Spleen (tissue), 11 donors: ENCODE data around the gene ATXN1. TPM values are rescaled to one million over a fixed set of nuclear protein-coding genes. Genes with fewer than 3 reads are reported as not detected.

Source experiments
- DNase-seq: peaks from one replicate; pipeline ENCODE4 v3.0.0-alpha.2; 2020
- H3K27ac ChIP-seq, 8 donors: fragments of 200-600 bp; sonication (generic) in 7 of 8; 1 replicate in 4 of 8; 2 replicates in 4 of 8; pipeline versions ENCODE4 v1.5.0 to v1.8.0; 2016 to 2021; ENCODE audit warnings: inconsistent platforms in 4 of 8, mild to moderate bottlenecking in 4 of 8, moderate library complexity in 1 of 8
- H3K27me3 ChIP-seq, 7 donors: fragments of 200-600 bp; sonication (generic) in 6 of 7; replicated peaks in 1 of 7; 1 replicate in 4 of 7; 2 replicates in 3 of 7; pipeline versions ENCODE4 v1.5.0 to v1.8.0; 2016 to 2021; ENCODE audit warnings: inconsistent platforms in 3 of 7, mild to moderate bottlenecking in 1 of 7
- H3K36me3 ChIP-seq, 6 donors: fragments of 200-600 bp; sonication (generic) in 5 of 6; 1 replicate in 4 of 6; 2 replicates in 2 of 6; pipeline versions ENCODE4 v1.5.0 to v1.8.0; 2016 to 2021; ENCODE audit warnings: inconsistent platforms in 2 of 6
- H3K4me1 ChIP-seq, 6 donors: fragments of 200-600 bp; sonication (generic) in 5 of 6; 1 replicate in 3 of 6; 2 replicates in 3 of 6; pipeline versions ENCODE4 v1.5.0 to v1.8.0; 2016 to 2021; ENCODE audit warnings: inconsistent platforms in 3 of 6
- H3K4me3 ChIP-seq, 8 donors: fragments of 200-600 bp; sonication (generic) in 7 of 8; 1 replicate in 4 of 8; 2 replicates in 4 of 8; pipeline versions ENCODE4 v1.5.0 to v1.8.0; 2016 to 2021; ENCODE audit warnings: inconsistent platforms in 4 of 8, mild to moderate bottlenecking in 4 of 8, moderate library complexity in 2 of 8
- H3K9me3 ChIP-seq, 8 donors: fragments of 200-600 bp; sonication (generic) in 7 of 8; 1 replicate in 4 of 8; 2 replicates in 4 of 8; pipeline versions ENCODE4 v1.5.0 to v1.8.0; 2016 to 2021; ENCODE audit warnings: inconsistent platforms in 4 of 8
- POLR2A ChIP-seq, 3 donors: fragments of 450-650 bp; IDR thresholded peaks; one replicate each; pipeline ENCODE4 v1.5.1; 2017; ENCODE audit warnings: antibody characterized with exemption in 3 of 3, mild to moderate bottlenecking in 1 of 3
- POLR2AphosphoS5 ChIP-seq, 3 donors: sonication (generic); formaldehyde crosslinking; IDR thresholded peaks; one replicate each; pipeline ENCODE4 v1.5.1; 2017; ENCODE audit warnings: antibody characterized with exemption in 3 of 3
- WGBS, 5 donors: extraction: QIAGEN DNeasy Blood & Tissue Kit in 3 of 5; methylation state at CpG; one replicate each; pipeline versions ENCODE4 v1.1.5 to v1.1.7; 2013 to 2018; 5-methylcytosine and 5-hydroxymethylcytosine counted together
- intact Hi-C: fragments of 100-400 bp; cut with DNase I; formaldehyde crosslinking; loops from one replicate; pipeline ENCODE4 v1.15.0; 2023; ENCODE audit warnings: low total_unique reads
- polyA plus RNA-seq, 3 donors: library from polyadenylated mRNA; stranded (reverse); fragments of 200-250 nt; gene quantifications; one replicate each; pipeline ENCODE4 v1.2.1, GENCODE V29; 2013
- total RNA-seq, 7 donors: library from RNA; depleted of rRNA in 3 of 7; stranded (reverse); fragments of >200 nt in 3 of 7; fragmentation: NEBNext Ultra II Directional in 4 of 7; extraction: Animal tissue kit (Norgen Biotek cat#: 25700) in 4 of 7; gene quantifications; one replicate each; pipeline versions ENCODE4 v1.1.0 to v1.2.1, GENCODE V29; 2016 to 2021
- TF ChIP-seq, protein P1 (sequence below), 11 experiments: fragments of 200-600 bp in 7 of 11; fragments of 450-650 bp in 4 of 11; sonication (generic) in 4 of 11; IDR thresholded peaks in 8 of 11; conservative IDR thresholded peaks in 3 of 11; 1 replicate in 7 of 11; 2 replicates in 4 of 11; pipeline versions ENCODE4 v1.4.0 to v1.8.0; 2016 to 2021; ENCODE audit warnings: antibody characterized with exemption in 11 of 11, inconsistent platforms in 4 of 11, mild to moderate bottlenecking in 1 of 11
- donor health status: healthy with polysubstance abuse.
- donor health status: DM: no; HTN: no; CAD: no; lungs with moderate emphysema.
- donor health status: DM: no; HTN: no; CAD: no.
- donor health status: Bipolar disorder and iron deficiency.
- donor health status: healthy.
- donor health status: DM: no; HTN: no; CAD: no.
- donor health status: DM: yes; HTN: yes; CAD: no.

The ATXN1 gene
- total and polyA plus RNA-seq, 10 donors: 3.5 to 123 (median 73.9) TPM

DNA sequence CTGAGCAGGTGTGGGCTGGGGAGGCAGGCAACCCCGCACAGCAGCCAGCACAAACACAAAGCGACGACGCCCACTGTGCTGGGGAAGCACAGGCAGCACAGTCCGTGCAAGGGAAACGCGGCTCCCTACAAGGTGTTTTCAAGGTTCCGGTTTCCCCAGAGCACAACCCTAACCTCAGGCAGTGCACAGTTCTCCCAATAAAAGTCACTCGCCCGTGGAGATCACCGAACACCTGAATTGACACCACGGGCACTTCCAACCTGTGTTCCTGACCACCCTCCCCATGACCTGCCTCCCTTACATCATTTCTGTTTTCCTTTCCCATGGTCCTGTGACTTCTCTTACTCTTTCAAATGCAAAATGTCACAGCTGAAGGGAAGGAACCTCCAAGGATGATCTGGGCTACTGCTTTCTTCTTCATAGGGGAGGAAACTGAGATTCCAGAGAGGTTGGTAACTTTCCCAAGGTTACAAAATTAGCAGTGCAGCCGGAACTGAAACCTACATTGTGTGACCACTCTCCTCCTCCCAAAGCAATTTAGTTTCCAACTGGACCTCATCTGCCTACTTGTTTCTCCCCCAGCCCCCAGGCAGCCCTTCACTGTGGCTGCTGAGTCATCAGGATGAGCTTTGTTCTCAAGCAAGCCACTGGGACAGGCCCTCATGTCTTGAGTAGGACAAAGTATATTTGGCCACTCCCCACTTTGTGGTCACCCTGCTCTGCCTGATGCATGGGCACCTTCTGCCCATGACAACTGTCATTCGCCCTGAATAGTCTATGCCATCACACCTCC, 125.3 kb downstream of the ATXN1 start:
- intact Hi-C loops: no loop called here
- H3K27me3 ChIP-seq: no peaks in the 10 kb centered on the region
- H3K36me3 ChIP-seq: peaks cover 0 to 21% (median 0%) of the 10 kb centered on the region in 6 donors
- H3K27ac ChIP-seq: no peak overlapping the region
- no peak overlapping the region for H3K4me3 ChIP-seq
- 66 to 91% (median 81%) methylated on average over 14 of the region's 14 CpGs for WGBS, 5 donors
- DNase-seq: no peak
- peaks cover 0 to 17% (median 12%) of the 10 kb centered on the region in 6 donors for H3K4me1 ChIP-seq
- H3K9me3 ChIP-seq: no peaks in the 10 kb centered on the region
- no peak for TF ChIP-seq POLR2AphosphoS5 (IDR thresholded peaks at IDR 0.05)
- TF ChIP-seq POLR2A (IDR thresholded peaks at IDR 0.05): no peak
- TF ChIP-seq, protein P1, sequence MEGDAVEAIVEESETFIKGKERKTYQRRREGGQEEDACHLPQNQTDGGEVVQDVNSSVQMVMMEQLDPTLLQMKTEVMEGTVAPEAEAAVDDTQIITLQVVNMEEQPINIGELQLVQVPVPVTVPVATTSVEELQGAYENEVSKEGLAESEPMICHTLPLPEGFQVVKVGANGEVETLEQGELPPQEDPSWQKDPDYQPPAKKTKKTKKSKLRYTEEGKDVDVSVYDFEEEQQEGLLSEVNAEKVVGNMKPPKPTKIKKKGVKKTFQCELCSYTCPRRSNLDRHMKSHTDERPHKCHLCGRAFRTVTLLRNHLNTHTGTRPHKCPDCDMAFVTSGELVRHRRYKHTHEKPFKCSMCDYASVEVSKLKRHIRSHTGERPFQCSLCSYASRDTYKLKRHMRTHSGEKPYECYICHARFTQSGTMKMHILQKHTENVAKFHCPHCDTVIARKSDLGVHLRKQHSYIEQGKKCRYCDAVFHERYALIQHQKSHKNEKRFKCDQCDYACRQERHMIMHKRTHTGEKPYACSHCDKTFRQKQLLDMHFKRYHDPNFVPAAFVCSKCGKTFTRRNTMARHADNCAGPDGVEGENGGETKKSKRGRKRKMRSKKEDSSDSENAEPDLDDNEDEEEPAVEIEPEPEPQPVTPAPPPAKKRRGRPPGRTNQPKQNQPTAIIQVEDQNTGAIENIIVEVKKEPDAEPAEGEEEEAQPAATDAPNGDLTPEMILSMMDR (IDR thresholded peaks at IDR 0.05 in 8 of 11, conservative IDR thresholded peaks at IDR 0.05 in 3 of 11): no peak

DNA sequence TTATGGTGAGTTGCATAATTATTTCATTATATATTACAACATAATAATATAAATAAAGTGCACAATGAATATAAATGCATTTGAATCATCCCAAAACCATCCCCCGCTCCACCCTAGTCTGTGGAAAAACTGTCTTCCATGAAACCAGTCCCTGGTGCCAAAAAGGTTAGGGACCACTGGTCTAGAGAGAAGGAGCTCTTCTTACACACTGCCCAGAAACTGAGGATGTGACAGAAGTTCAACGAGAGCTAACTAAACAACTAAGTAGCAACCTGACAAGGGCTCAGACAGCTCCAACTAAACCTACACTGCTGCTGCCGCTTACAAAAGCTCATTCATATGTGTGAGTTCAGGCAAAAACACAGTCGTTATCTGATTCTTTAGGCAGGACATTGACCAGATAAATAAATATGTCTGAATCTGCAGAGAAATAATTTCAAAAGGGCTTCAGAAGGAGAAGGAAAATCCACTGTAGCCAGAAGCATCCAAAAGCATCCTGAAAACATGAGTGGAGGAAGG, 125.9 kb downstream of the ATXN1 start:
- intact Hi-C loops: no loop called here
- no peak for DNase-seq
- 91 to 98% (median 94%) methylated on average over 4 of the region's 4 CpGs for WGBS, 5 donors

DNA sequence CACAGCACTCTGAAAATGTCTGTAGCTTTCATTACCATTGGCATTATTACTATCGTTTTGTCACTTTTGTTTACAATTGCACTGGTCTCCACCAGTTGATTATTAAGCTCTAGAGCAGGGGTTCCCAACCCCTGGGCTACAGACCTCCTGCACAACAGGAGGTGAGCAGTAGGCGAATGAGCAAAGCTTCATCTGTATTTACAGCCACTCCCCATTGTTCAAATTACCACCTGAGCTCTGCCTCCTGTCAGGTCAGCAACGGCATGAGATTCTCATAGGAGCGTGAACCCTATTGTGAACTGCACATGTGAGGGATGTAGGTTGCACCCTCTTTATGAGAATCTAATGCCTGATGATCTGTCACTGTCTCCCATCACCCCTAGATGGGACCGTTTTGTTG, 126.4 kb downstream of the ATXN1 start:
- Histone ChIP-seq H3K9me3 (no peaks in the 10 kb centered on the region), H3K4me1 (peaks cover 0 to 18% (median 12%) of the 10 kb centered on the region in 6 donors)
- 87 to 93% (median 90%) methylated on average over 5 of the region's 5 CpGs for WGBS, 5 donors

More for the DNA sequence above, 125.9 kb downstream of the ATXN1 start:
- H3K9me3 ChIP-seq: no peaks in the 10 kb centered on the region
- H3K4me3 ChIP-seq: no peak overlapping the region
- peaks cover 0 to 21% (median 0%) of the 10 kb centered on the region in 6 donors for H3K36me3 ChIP-seq
- no peak overlapping the region for H3K27ac ChIP-seq
- no peak for TF ChIP-seq POLR2A (IDR thresholded peaks at IDR 0.05)
- no peak for TF ChIP-seq POLR2AphosphoS5 (IDR thresholded peaks at IDR 0.05)
- TF ChIP-seq, protein P1 (IDR thresholded peaks at IDR 0.05 in 8 of 11, conservative IDR thresholded peaks at IDR 0.05 in 3 of 11): no peak
- peaks cover 0 to 18% (median 12%) of the 10 kb centered on the region in 6 donors for H3K4me1 ChIP-seq
- no peaks in the 10 kb centered on the region for H3K27me3 ChIP-seq

More for the DNA sequence above, 126.4 kb downstream of the ATXN1 start:
- TF ChIP-seq, protein P1 (IDR thresholded peaks at IDR 0.05 in 8 of 11, conservative IDR thresholded peaks at IDR 0.05 in 3 of 11): no peak
- TF ChIP-seq POLR2A (IDR thresholded peaks at IDR 0.05) (no peak), POLR2AphosphoS5 (IDR thresholded peaks at IDR 0.05) (no peak)
- no peak for DNase-seq
- Histone ChIP-seq H3K36me3 (peaks cover 0 to 23% (median 0%) of the 10 kb centered on the region in 6 donors), H3K4me3 (no peak overlapping the region), H3K27ac (no peak overlapping the region), H3K27me3 (no peaks in the 10 kb centered on the region)
- intact Hi-C loops: no loop called here
